ENCODE results near the gene TAS2R16. TPM values are rescaled to one million over a fixed set of nuclear protein-coding genes. Genes with fewer than 3 reads are reported as not detected.
"Not testable (repeated sequence)": the region's sequence is repeated elsewhere in the genome, so short reads cannot be mapped to it uniquely, and the experiment has no call there.

TAS2R16 gene
- total and polyA plus RNA-seq, 8 donors = not detected

DNA sequence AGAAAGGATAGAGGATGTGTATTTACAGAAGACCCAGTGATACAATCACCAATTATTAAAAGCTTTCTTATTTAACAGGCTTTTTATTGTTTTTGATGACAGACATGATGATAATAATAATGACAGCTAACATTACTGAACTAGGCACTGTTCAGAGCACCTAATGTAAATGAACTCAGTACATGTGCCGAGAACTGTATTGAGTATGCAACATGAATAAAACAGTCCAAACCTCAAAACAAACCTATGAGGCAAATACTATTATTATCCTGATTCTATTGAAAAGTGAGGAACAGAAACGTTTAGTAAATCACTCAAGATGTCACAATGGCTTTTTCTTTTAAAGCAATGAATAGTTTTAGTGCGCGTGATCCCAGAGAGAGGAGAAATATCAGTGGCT, 27.1 kb downstream of the TAS2R16 start:
- Histone ChIP-seq H3K27me3 (no peaks in the 10 kb centered on the region), H3K9me3 (no peaks in the 10 kb centered on the region), H3K4me1 (no peaks in the 10 kb centered on the region), H3K36me3 (no peaks in the 10 kb centered on the region), H3K4me3 (no peak overlapping the region), H3K27ac (no peak overlapping the region)
- no peak for ATAC-seq
- intact Hi-C loops (cut with DNase I) = no loop called here
- DNase-seq = no peak
- TF ChIP-seq, protein P1, sequence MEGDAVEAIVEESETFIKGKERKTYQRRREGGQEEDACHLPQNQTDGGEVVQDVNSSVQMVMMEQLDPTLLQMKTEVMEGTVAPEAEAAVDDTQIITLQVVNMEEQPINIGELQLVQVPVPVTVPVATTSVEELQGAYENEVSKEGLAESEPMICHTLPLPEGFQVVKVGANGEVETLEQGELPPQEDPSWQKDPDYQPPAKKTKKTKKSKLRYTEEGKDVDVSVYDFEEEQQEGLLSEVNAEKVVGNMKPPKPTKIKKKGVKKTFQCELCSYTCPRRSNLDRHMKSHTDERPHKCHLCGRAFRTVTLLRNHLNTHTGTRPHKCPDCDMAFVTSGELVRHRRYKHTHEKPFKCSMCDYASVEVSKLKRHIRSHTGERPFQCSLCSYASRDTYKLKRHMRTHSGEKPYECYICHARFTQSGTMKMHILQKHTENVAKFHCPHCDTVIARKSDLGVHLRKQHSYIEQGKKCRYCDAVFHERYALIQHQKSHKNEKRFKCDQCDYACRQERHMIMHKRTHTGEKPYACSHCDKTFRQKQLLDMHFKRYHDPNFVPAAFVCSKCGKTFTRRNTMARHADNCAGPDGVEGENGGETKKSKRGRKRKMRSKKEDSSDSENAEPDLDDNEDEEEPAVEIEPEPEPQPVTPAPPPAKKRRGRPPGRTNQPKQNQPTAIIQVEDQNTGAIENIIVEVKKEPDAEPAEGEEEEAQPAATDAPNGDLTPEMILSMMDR (IDR thresholded peaks at IDR 0.05) = no peak

GRCh38 chr7:122965306-122965705, 30.2 kb downstream of the TAS2R16 start:
- no peaks in the 10 kb centered on the region for H3K9me3 ChIP-seq
- H3K36me3 ChIP-seq = no peaks in the 10 kb centered on the region
- no peaks in the 10 kb centered on the region for H3K27me3 ChIP-seq
- DNase-seq (no peak), ATAC-seq (no peak)
- no peaks in the 10 kb centered on the region for H3K4me1 ChIP-seq
- TF ChIP-seq, protein P1 (IDR thresholded peaks at IDR 0.05) = no peak
- intact Hi-C loops (cut with DNase I) = no loop called here
- no peak overlapping the region for H3K4me3 ChIP-seq
- H3K27ac ChIP-seq = no peak overlapping the region

DNA sequence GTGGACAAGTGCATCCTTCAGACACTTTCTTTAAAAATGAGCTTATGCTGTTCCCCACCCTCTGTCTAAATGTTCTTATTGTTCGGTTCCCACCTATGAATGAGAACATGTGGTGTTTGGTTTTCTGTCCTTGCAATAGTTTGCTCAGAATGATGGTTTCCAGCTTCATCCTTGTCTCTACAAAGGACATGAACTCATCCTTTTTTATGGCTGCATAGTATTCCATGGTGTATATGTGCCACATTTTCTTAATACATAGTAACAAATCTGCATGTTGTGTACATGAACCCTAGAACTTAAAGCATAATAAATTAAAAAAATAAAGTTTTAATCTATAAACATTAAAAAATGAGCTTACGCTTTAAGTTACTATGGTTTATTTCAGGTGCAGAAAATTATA, 41.8 kb downstream of the TAS2R16 start:
- H3K36me3 ChIP-seq; intact Hi-C loops (cut with DNase I); ATAC-seq; H3K27ac ChIP-seq; H3K4me1 ChIP-seq; DNase-seq; H3K4me3 ChIP-seq; H3K9me3 ChIP-seq; H3K27me3 ChIP-seq: not testable (repeated sequence)

DNA sequence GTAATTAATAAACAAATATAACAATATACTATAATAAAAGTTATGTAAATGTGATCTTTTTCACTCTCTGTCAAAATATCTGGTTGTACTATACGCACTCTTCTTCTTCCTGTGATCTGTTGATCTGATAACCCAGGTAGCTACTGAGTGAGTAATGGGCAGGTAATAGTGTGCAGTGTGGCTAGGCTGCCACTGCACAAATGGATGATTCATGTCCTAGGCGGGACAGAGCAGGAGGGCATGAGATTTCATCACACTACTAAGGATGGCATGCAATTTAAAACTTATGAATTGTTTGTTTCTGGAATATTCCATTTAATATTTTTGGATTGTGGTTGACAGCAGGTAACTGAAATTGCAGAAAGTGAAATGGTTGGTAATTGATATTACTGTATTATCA, 44.5 kb downstream of the TAS2R16 start:
- H3K27me3 ChIP-seq = no peaks in the 10 kb centered on the region
- intact Hi-C loops (cut with DNase I) = no loop called here
- H3K4me3 ChIP-seq = no peak overlapping the region
- H3K27ac ChIP-seq = no peak overlapping the region
- peak; percentile 51 for ATAC-seq
- no peaks in the 10 kb centered on the region for H3K4me1 ChIP-seq
- DNase-seq = no peak
- no peaks in the 10 kb centered on the region for H3K36me3 ChIP-seq
- no peaks in the 10 kb centered on the region for H3K9me3 ChIP-seq
- TF ChIP-seq, protein P1 (IDR thresholded peaks at IDR 0.05) = no peak

DNA sequence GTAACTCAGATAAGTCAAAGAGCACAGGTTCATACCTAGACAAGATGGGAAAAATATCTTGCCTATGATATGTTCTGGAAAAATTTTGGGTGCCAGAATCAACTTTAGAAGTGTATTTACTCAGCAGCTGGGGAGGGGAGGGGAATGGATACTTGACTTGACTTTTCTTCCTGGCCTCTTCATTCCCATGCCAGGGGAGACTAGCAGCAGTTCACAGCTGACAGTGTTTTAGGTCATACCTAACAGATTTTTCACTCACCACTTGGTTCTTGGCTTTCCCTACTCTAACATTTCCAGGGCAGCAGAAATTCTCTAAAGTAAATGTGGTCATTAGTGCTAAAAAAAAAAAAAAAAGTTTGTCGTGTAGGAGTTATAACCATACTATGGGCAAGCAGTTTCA, 46.3 kb downstream of the TAS2R16 start:
- intact Hi-C loops (cut with DNase I) = no loop called here
- TF ChIP-seq, protein P1 (IDR thresholded peaks at IDR 0.05) = no peak
- H3K4me1 ChIP-seq = no peaks in the 10 kb centered on the region
- no peak overlapping the region for H3K4me3 ChIP-seq
- H3K9me3 ChIP-seq = no peaks in the 10 kb centered on the region
- DNase-seq = no peak
- H3K27me3 ChIP-seq = no peaks in the 10 kb centered on the region
- peak; percentile 77 for ATAC-seq
- no peaks in the 10 kb centered on the region for H3K36me3 ChIP-seq
- H3K27ac ChIP-seq = no peak overlapping the region

Other genes with a start within 250 kb of the TAS2R16 start
- gene CADPS2, start 109.2 kb downstream of the TAS2R16 start, total RNA-seq = 10 to 100 TPM; 34.2 to 57.5 TPM
- 10 to 100 TPM; 62.4 to 83.4 (median 69.8) TPM for gene CADPS2, start 109.2 kb downstream of the TAS2R16 start, polyA plus RNA-seq (ENCODE audit: insufficient read length in 6 of 6)
- not detected for gene SLC13A1, start 204.3 kb upstream of the TAS2R16 start, total RNA-seq
- gene SLC13A1, start 204.3 kb upstream of the TAS2R16 start, polyA plus RNA-seq (ENCODE audit: insufficient read length in 6 of 6) = under 1 TPM in 3 of 6 donors, not detected in 3; 0.04 to 0.20 (median 0.09) TPM

All from left lung (tissue), 10 donors.